Measurements from ENCODE around the gene AKIRIN1.

DNA sequence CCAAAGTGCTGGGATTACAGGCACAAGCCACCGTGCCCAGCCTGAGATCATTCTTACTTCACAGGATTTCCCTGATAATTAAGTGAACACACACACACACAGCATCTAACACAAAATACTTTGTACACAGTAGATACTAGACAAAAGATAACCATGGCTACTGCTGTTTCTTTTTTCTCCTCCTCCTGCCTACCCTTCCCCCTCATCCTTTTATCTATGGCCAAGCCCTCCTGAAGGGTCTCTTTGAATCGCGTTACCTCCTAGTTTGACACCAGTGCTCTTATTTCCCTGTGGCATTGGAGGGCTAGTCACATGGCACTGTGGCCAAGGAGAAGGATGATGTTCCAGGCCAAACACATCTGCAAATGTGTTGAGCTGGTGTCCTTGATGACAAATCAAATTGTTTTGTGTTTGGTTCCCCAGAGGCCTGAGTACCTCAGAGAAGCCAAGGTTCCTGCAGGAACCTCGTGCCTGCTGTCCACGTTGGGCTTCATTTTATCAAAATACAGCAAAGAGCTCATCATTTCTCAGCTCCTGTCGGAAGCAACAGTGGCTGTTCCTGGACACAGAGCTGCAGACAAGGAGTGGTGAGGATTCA is 55.6 kb downstream of the AKIRIN1 start:
- TF ChIP-seq SUZ12 (IDR thresholded peaks at IDR 0.05), result no peak
- TF ChIP-seq ELF4 (IDR thresholded peaks at IDR 0.05), result no peak
- TF ChIP-seq ZNF384 (IDR thresholded peaks at IDR 0.05), result no peak
- TF ChIP-seq FOXK2 (IDR thresholded peaks at IDR 0.05), result no peak
- TF ChIP-seq FOXM1 (IDR thresholded peaks at IDR 0.05; ENCODE audit: borderline replicate concordance), result no peak
- no peak for TF ChIP-seq TARDBP (IDR thresholded peaks at IDR 0.05)

All from HEK293T (cell line).